Lower leg skin (tissue), 3 donors: ENCODE measurements around the gene SMOC1.

Experiments
- CTCF ChIP-seq, 3 donors: fragments of 450-650 bp; IDR thresholded peaks; one replicate each; pipeline ENCODE4 v1.5.1; 2016; ENCODE audit warnings: antibody characterized with exemption in 3 of 3, mild to moderate bottlenecking in 3 of 3, moderate library complexity in 2 of 3
- POLR2A ChIP-seq, 2 donors: fragments of 450-650 bp; IDR thresholded peaks; one replicate each; pipeline ENCODE4 v1.6.1; 2016 to 2017; ENCODE audit warnings: antibody characterized with exemption in 2 of 2, mild to moderate bottlenecking in 1 of 2, moderate library complexity in 1 of 2

GRCh38 chr14:69993326-69993725, 114.1 kb downstream of the SMOC1 start:
- no peak for TF ChIP-seq POLR2A (IDR thresholded peaks at IDR 0.05)
- TF ChIP-seq CTCF (IDR thresholded peaks at IDR 0.05): no peak
